ENCODE results near the gene FGF6. TPM values are rescaled to one million over a fixed set of nuclear protein-coding genes. Genes with fewer than 3 reads are reported as not detected.

FGF6 gene
- total RNA-seq, 2 experiments from 2014 or later, result not detected

DNA sequence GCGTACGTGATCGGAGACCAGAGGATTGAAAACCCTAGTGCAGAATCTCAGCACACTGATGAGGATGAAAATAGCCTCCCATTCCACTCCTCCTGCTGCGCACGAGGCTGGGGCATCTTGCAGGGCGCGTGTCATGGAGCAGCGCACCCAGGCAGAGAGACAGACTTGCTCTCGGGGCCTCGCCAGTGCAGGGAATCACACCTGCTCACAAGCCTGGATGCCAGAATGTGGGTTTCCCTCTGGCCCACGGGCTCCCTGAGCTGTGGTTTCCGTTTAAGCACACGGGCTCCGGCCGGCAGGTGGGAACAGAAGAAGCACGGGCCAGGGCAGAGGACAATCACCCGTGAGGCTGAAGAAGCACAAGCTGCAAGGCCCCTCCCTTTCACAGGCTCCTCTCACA, 2.0 kb downstream of the FGF6 start:
- Histone ChIP-seq H3K4me2 (ENCODE audit: low read length) (no peak overlapping the region), H3K4me3 (ENCODE audit: low read depth, low read length, poor library complexity, severe bottlenecking) (no peak overlapping the region), H3K79me2 (ENCODE audit: insufficient read depth, low read depth, low read length) (no peaks in the 10 kb centered on the region), H3K9me3 (ENCODE audit: low read length) (no peaks in the 10 kb centered on the region), H3K4me1 (ENCODE audit: insufficient read depth, low read length, poor library complexity, severe bottlenecking) (peaks cover 5% of the 10 kb centered on the region), H4K20me1 (ENCODE audit: insufficient read depth, low read length) (no peaks in the 10 kb centered on the region), H3K36me3 (ENCODE audit: insufficient read depth, low read length) (no peaks in the 10 kb centered on the region), H3K27ac (ENCODE audit: low read depth, low read length, poor library complexity, severe bottlenecking) (no peak overlapping the region), H3K9me2 (ENCODE audit: insufficient read depth, low read length) (no peaks in the 10 kb centered on the region), H2AFZ (ENCODE audit: low read length) (no peak overlapping the region)
- DNase-seq (ENCODE audit: low spot score), result no peak
- intact Hi-C loops (cut with micrococcal nuclease; ENCODE audit: unreplicated experiment), result no loop called here
- CTCF ChIA-PET (ENCODE audit: unreplicated experiment), result no interaction called here
- no TSS peak for BruUV-seq (replicated peaks)
- TF ChIP-seq, protein P1, sequence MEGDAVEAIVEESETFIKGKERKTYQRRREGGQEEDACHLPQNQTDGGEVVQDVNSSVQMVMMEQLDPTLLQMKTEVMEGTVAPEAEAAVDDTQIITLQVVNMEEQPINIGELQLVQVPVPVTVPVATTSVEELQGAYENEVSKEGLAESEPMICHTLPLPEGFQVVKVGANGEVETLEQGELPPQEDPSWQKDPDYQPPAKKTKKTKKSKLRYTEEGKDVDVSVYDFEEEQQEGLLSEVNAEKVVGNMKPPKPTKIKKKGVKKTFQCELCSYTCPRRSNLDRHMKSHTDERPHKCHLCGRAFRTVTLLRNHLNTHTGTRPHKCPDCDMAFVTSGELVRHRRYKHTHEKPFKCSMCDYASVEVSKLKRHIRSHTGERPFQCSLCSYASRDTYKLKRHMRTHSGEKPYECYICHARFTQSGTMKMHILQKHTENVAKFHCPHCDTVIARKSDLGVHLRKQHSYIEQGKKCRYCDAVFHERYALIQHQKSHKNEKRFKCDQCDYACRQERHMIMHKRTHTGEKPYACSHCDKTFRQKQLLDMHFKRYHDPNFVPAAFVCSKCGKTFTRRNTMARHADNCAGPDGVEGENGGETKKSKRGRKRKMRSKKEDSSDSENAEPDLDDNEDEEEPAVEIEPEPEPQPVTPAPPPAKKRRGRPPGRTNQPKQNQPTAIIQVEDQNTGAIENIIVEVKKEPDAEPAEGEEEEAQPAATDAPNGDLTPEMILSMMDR (conservative IDR thresholded peaks at IDR 0.05; ENCODE audit: low read length), result no peak
- TF ChIP-seq EZH2phosphoT487 (IDR thresholded peaks at IDR 0.05; ENCODE audit: borderline replicate concordance, low read depth, low read length), result no peak
- POLR2A ChIA-PET, result no interaction called here

DNA sequence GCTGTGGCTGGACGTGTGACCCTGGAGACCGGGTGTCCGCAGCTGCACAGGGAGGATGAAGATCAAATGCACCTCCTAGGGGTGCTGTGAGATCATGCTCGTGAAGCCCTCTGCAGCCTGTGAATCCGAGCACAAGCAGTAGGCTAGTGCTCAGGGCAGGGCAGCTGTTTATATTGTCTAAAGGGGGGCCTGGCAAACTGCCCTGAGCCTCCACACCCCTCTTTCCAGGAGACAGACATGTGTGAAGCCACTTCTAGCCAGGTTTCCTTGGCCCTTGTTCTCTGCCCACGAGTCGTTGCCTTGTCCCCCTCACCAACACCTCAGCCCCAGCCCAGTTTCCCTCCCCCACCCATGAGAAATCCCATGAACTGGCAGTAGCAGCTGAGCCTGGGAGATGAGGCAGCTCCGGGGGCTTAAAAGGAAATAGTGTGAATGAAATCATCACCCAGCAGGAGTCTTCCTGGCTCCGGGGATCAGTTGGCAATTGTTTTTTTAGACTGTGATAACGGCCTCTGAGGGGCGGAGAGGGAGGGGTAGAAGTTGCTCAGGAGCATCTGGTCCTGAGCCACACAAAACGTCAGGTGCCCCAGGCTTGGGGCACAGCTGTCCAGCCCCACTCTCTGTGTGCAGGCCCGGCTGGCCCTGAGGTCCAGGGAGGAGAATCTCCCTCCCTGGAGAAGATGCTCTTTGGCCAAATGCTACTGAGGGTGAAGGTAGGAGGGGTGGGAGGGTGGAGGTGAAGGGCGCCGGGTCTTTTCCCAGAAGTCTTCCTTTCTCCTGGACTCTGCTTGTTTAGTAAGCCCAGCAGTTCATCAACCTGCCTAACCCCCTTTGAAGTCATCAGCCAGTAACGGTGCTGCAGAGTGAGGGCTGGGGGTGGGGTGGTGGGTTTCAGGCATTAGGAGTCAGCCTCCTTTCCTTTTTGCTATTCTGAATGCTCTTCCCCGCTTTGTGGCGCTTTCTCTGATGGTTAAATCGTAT, 4.0 kb downstream of the FGF6 start:
- Histone ChIP-seq H3K4me1 (ENCODE audit: insufficient read depth, low read length, poor library complexity, severe bottlenecking) (peaks cover 5% of the 10 kb centered on the region), H3K9me2 (ENCODE audit: insufficient read depth, low read length) (no peaks in the 10 kb centered on the region), H3K4me3 (ENCODE audit: low read depth, low read length, poor library complexity, severe bottlenecking) (no peak overlapping the region), H3K9me3 (ENCODE audit: low read length) (no peaks in the 10 kb centered on the region), H4K20me1 (ENCODE audit: insufficient read depth, low read length) (no peaks in the 10 kb centered on the region), H3K79me2 (ENCODE audit: insufficient read depth, low read depth, low read length) (no peaks in the 10 kb centered on the region), H3K4me2 (ENCODE audit: low read length) (no peak overlapping the region), H3K36me3 (ENCODE audit: insufficient read depth, low read length) (no peaks in the 10 kb centered on the region), H2AFZ (ENCODE audit: low read length) (no peak overlapping the region), H3K27ac (ENCODE audit: low read depth, low read length, poor library complexity, severe bottlenecking) (no peak overlapping the region)
- CTCF ChIA-PET (ENCODE audit: unreplicated experiment), result no interaction called here
- TF ChIP-seq, protein P1 (conservative IDR thresholded peaks at IDR 0.05; ENCODE audit: low read length), result no peak
- no peak for TF ChIP-seq EZH2phosphoT487 (IDR thresholded peaks at IDR 0.05; ENCODE audit: borderline replicate concordance, low read depth, low read length)
- POLR2A ChIA-PET, result no interaction called here
- intact Hi-C loops (cut with micrococcal nuclease; ENCODE audit: unreplicated experiment), result no loop called here
- DNase-seq (ENCODE audit: low spot score), result no peak
- BruUV-seq (replicated peaks), result no TSS peak

Data from OCI-LY7 (cell line).